GM12865 (cell line): ENCODE results near the gene OSBPL1A.

Experiments used
- DNase-seq: peaks from one replicate; pipeline ENCODE4 v3.0.0; 2010; ENCODE audit warnings: low read depth
- H3K4me3 ChIP-seq: 2 replicates; pipeline ENCODE4 v1.5.1; 2011; ENCODE audit warnings: mild to moderate bottlenecking, low read depth, low read length, control low read depth
- TF ChIP-seq, protein P1 (sequence below): IDR thresholded peaks from 2 replicates; pipeline ENCODE4 v1.5.1; 2011; ENCODE audit warnings: low read length, control low read depth, low read depth, inconsistent platforms; ENCODE audit not compliant: insufficient read depth; ENCODE audit errors: missing control alignments

OSBPL1A gene

DNA sequence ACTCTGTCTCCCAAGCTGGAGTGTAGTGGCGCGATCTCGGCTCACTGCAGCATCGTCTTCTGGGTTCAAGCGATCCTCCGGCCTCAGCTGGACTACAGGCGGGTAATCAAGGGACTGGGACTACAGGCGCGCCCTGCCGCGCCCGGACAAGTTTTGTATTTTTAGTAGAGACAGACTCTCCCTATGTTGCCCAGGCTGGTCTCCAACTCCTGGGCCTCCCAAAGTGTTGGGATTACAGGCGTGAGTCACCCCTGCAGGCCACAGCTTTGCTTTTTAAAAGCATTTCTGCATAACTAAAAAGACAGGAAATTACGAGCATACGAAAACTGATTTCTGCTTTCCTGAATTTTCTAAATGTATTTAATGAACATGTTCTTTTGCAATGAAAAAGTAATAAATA, 916 bp upstream of the OSBPL1A start:
- H3K4me3 ChIP-seq, result no peak overlapping the region

DNA sequence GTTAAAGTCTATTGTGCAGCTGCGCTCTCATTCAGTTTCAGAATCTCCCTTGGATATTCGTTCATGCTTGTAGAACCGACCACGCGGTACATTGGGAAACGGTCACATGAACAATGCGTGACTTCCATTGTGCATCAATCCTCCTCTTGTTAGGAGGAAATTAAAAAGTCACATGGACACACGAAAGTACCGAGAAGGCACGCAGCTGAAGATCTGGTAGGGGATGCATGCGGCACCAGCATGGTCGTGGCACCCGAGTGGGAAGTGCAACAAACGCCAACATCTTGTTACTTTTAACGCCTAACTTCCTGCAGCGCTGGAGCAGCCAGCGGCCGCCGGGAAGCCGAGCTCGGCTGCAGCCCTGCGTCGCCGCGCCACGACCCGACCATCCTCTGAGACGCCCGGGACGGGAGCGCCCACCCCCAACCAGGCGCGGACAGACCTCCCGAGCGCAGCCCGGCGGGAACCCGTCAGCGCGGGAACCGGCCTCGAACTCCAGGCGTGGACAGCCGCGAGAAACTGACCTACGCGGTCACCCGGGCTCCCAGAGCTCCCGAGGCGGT, 412 bp downstream of the OSBPL1A start:
- peak; percentile 6 for DNase-seq
- TF ChIP-seq, protein P1, sequence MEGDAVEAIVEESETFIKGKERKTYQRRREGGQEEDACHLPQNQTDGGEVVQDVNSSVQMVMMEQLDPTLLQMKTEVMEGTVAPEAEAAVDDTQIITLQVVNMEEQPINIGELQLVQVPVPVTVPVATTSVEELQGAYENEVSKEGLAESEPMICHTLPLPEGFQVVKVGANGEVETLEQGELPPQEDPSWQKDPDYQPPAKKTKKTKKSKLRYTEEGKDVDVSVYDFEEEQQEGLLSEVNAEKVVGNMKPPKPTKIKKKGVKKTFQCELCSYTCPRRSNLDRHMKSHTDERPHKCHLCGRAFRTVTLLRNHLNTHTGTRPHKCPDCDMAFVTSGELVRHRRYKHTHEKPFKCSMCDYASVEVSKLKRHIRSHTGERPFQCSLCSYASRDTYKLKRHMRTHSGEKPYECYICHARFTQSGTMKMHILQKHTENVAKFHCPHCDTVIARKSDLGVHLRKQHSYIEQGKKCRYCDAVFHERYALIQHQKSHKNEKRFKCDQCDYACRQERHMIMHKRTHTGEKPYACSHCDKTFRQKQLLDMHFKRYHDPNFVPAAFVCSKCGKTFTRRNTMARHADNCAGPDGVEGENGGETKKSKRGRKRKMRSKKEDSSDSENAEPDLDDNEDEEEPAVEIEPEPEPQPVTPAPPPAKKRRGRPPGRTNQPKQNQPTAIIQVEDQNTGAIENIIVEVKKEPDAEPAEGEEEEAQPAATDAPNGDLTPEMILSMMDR, result no peak
- H3K4me3 ChIP-seq, result peak overlapping the region; percentile 20; the same call in 1 of the 2 replicates

More for the DNA sequence above, 916 bp upstream of the OSBPL1A start:
- no peak for DNase-seq
- TF ChIP-seq, protein P1, result no peak

DNA sequence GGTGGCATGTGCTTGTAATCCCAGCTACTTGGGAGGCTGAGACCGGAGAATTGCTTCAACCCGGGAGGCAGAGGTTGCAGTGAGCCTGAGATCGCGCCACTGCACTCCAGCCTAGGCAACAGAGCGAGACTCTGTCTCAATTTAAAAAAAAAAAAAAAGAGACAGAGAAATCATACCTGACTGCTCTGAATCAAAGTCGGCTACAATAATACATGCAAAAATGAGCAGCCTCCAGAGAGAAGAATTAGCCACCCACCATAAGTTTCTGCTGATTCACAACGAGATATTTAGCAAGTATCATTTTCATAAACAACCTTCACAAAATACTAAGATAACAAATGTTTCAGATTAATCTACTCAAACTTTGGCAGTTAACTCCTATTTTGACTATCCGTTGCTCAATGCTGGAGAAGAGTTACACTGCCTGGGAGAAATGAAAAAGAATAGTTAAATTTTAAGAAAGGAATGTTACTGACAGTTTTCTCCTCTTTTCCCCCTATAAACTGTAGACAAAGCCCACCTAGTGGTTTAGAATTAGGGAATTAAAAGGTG, 1.5 kb downstream of the OSBPL1A start:
- no peak overlapping the region for H3K4me3 ChIP-seq
- TF ChIP-seq, protein P1, result no peak
- peak; percentile 27 for DNase-seq

DNA sequence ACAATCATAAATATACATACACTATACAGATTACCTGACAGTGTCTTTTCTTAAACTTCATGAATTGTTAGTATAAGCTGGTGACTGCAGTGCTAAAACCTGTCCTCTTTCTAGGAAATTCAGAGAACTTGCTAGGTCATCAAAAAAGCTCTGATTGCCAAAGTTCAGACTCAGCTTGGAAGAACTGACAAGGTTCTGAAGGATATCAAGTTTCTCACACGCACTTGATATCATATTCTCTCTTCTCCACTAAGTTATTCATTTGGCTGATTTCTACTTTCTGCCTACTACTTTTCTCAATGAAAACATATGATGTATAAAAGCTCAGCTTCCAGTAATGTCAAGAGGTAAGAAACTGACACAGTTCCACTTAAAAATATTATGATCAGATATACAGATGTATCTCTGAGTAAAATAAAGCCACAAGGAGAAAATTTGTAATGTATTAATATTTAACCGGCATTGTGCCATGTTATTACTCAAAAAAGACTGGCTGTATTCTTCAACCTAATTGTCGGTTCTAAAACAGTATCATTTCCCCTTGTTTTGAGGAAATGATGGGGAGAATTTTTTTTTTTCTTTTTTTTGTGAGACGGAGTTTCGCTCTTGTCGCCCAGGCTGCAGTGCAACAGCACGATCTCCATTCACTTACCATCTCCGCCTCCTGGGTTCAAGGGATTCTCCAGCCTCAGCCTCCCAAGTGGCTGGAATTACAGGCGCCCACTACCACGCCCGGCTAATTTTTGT, 2.4 kb downstream of the OSBPL1A start:
- no peak for DNase-seq
- TF ChIP-seq, protein P1, result no peak
- no peak overlapping the region for H3K4me3 ChIP-seq

DNA sequence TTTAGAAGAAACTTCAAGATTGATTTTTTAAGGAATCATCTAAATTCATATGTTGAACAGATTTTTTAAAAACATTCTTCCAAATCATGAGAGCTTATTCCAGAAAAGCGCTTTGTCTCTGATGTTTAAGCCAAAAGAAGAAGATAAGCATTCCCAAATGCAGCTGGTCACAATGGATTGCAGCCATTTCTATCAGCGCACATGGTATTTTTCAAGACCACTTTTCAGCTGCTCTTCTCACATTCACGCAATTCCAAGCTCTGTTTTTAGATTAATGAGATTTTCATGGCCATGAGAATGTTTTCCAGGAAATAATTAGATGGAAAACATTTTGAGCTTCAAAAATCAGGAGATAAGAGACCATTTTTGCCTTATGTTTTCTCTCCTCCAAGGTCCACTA, 8.7 kb downstream of the OSBPL1A start:
- TF ChIP-seq, protein P1, result no peak
- DNase-seq, result no peak
- no peak overlapping the region for H3K4me3 ChIP-seq

DNA sequence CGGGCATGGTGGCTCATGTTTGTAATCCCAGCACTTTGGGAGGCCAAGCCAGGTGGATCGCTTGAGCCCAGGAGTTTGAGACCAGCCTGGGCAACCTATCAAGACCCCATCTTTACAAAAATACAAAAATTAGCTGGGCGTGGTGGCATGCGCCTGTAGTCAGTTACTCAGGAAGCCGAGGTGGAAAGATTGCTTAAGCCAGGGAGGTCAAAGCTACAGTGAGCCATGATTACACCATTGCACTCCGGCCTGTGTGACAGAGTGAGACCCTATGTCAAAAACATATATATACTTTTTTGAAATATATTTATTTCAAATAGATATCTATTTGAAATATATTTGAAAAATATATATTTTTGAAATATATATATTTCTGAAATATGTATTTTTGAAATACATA, 10.9 kb downstream of the OSBPL1A start:
- no peak for DNase-seq
- H3K4me3 ChIP-seq, result no peak overlapping the region
- TF ChIP-seq, protein P1, result no peak
